ENCODE measurements around the gene EPYC. TPM values are rescaled to one million over a fixed set of nuclear protein-coding genes. Genes with fewer than 3 reads are reported as not detected.

The EPYC gene
- total RNA-seq, 1 donor from 2014 or later: not detected

DNA sequence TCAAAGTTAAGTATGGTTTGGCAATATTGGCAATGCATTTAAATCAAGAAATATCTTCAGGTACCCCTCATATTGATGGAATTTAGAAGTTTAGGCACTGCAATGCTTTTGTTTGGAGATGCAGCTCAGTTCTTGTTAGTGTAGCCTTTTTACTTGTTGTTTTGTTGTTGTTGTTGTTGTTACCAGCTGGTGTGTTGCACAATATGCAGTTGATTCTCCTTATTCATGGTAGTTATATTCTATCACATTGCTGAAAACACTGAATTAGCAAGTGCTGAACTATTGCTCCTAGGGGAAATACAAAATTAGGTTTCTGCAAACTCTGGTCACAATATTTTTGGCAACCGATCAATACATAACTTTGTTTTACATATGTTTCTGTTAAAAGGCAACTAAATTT is 84.5 kb downstream of the EPYC start:
- no peak for DNase-seq (ENCODE audit: low spot score)
- H3K4me3 Mint-ChIP-seq (ENCODE audit: unreplicated experiment): no peak overlapping the region
- TF ChIP-seq CTCF (IDR thresholded peaks at IDR 0.05): no peak
- H3K36me3 Mint-ChIP-seq (ENCODE audit: low read depth): no peaks in the 10 kb centered on the region
- no peak overlapping the region for H3K27ac Mint-ChIP-seq (ENCODE audit: unreplicated experiment)
- H3K4me1 Mint-ChIP-seq (ENCODE audit: low read depth): peaks cover 16% of the 10 kb centered on the region
- peaks cover 3% of the 10 kb centered on the region for H3K9me3 Mint-ChIP-seq (ENCODE audit: low read depth)
- H3K27me3 Mint-ChIP-seq (ENCODE audit: low read depth): no peaks in the 10 kb centered on the region

DNA sequence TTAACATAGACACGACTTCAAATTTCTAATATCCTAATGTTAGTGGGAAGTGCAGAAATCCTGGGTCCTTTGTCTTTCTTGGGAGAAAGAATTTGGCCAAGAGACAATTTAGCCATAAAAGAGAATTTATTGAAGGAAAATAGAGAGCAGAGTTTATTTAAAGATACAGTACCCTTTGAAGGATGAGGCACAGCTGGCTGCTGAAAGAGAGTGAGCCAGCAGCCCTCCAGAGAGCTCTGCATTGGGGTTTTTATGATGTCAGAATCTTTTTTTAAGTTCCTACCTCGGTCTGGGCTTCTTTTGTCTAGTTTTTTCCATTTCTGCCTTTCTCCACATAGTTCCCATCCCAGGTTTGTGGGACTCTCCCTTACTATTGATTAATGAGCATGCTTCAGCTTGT is 87.3 kb downstream of the EPYC start:
- no peaks in the 10 kb centered on the region for H3K27me3 Mint-ChIP-seq (ENCODE audit: low read depth)
- peaks cover 9% of the 10 kb centered on the region for H3K9me3 Mint-ChIP-seq (ENCODE audit: low read depth)
- H3K36me3 Mint-ChIP-seq (ENCODE audit: low read depth): no peaks in the 10 kb centered on the region
- TF ChIP-seq CTCF (IDR thresholded peaks at IDR 0.05): no peak
- H3K4me1 Mint-ChIP-seq (ENCODE audit: low read depth): peaks cover 11% of the 10 kb centered on the region
- no peak overlapping the region for H3K4me3 Mint-ChIP-seq (ENCODE audit: unreplicated experiment)
- no peak for DNase-seq (ENCODE audit: low spot score)
- no peak overlapping the region for H3K27ac Mint-ChIP-seq (ENCODE audit: unreplicated experiment)

DNA sequence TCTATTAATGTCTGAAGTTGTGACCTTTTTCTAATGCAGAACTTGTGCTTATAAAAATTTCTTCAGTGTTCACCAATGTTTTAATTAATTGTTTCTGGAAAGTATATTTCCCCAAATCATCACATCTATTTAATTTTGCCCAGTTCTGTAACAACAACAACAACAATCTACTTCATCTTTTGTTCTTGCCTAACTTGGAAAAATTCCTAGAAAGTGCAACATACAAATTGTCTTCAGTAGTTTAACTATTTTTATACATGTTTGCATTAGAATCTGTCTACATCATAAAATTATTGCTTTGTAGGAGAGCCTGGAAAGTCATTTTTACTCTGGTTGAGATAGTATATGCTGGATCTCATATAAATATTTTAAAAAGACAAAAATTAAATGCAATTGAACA is 88.3 kb downstream of the EPYC start:
- no peak overlapping the region for H3K4me3 Mint-ChIP-seq (ENCODE audit: unreplicated experiment)
- H3K36me3 Mint-ChIP-seq (ENCODE audit: low read depth): no peaks in the 10 kb centered on the region
- H3K27me3 Mint-ChIP-seq (ENCODE audit: low read depth): no peaks in the 10 kb centered on the region
- no peak for DNase-seq (ENCODE audit: low spot score)
- peaks cover 2% of the 10 kb centered on the region for H3K4me1 Mint-ChIP-seq (ENCODE audit: low read depth)
- no peak for TF ChIP-seq CTCF (IDR thresholded peaks at IDR 0.05)
- peaks cover 6% of the 10 kb centered on the region for H3K9me3 Mint-ChIP-seq (ENCODE audit: low read depth)
- H3K27ac Mint-ChIP-seq (ENCODE audit: unreplicated experiment): no peak overlapping the region

DNA sequence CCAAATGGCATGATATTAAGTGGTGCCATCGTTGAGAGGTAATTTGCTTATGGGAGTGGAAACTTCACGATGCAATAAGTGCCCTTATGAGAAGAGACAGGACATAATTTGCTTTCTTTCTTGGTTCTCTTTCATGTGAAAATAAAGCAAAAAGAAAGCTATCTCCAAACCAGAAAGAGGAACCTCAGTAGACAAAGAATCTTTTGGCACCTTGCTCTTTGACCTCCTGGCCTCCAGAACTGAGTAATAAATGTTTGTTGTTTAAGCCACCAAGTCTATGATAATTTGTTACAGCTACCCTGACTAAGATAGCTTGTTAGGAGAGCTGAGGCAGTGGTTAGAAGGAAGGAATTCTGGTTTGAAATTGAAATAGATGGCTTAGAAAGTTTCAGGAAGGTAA is 89.4 kb downstream of the EPYC start:
- no peaks in the 10 kb centered on the region for H3K4me1 Mint-ChIP-seq (ENCODE audit: low read depth)
- H3K27ac Mint-ChIP-seq (ENCODE audit: unreplicated experiment): no peak overlapping the region
- H3K27me3 Mint-ChIP-seq (ENCODE audit: low read depth): no peaks in the 10 kb centered on the region
- peaks cover 6% of the 10 kb centered on the region for H3K9me3 Mint-ChIP-seq (ENCODE audit: low read depth)
- no peaks in the 10 kb centered on the region for H3K36me3 Mint-ChIP-seq (ENCODE audit: low read depth)
- no peak overlapping the region for H3K4me3 Mint-ChIP-seq (ENCODE audit: unreplicated experiment)
- no peak for DNase-seq (ENCODE audit: low spot score)
- no peak for TF ChIP-seq CTCF (IDR thresholded peaks at IDR 0.05)

Other genes with a start within 250 kb of the EPYC start
- not detected in 3 replicates for gene CCER1, start 49.8 kb downstream of the EPYC start, total RNA-seq
- not detected in 3 replicates for gene KERA, start 53.1 kb upstream of the EPYC start, total RNA-seq
- gene LUM, start 106.5 kb upstream of the EPYC start, total RNA-seq: 462 to 834 TPM (median 481 TPM) in 3 replicates
- 723 to 2,473 TPM (median 743 TPM) in 3 replicates for gene DCN, start 177.8 kb upstream of the EPYC start, total RNA-seq